Measurements from ENCODE around the gene TMEM44. TPM values are rescaled to one million over a fixed set of nuclear protein-coding genes. Genes with fewer than 3 reads are reported as not detected.

TMEM44 gene
- total and polyA plus RNA-seq, 4 donors: 13.8 to 33.5 (median 19.7) TPM

Small RNAs within 50 kb of the gene (small RNA-seq; reads per million reads assigned to genes)
- gene AC046143.2 (ENCODE audit: low replicate concordance): not detected

Other genes with a start within 250 kb of the TMEM44 start
- under 1 TPM; 0.33 to 0.69 TPM for gene GP5, start 234.2 kb downstream of the TMEM44 start, total RNA-seq
- under 1 TPM; 0.25 to 0.29 TPM for gene GP5, start 234.2 kb downstream of the TMEM44 start, polyA plus RNA-seq (ENCODE audit: insufficient read length in 2 of 2)
- gene ATP13A3, start 146.4 kb downstream of the TMEM44 start, total RNA-seq: 100 to 1,000 TPM; 139 to 149 TPM
- 10 to 100 TPM; 38.2 to 55.1 TPM for gene ATP13A3, start 146.4 kb downstream of the TMEM44 start, polyA plus RNA-seq (ENCODE audit: insufficient read length in 2 of 2)
- gene LSG1, start 38.8 kb upstream of the TMEM44 start, total RNA-seq: 10 to 100 TPM; 36.5 to 38.6 TPM
- gene LSG1, start 38.8 kb upstream of the TMEM44 start, polyA plus RNA-seq (ENCODE audit: insufficient read length in 2 of 2): 10 to 100 TPM; 33.2 to 35.7 TPM
- 10 to 100 TPM in 1 of 2 donors, 1 to 10 TPM in 1; 9.7 to 51.7 TPM for gene FAM43A, start 52.5 kb upstream of the TMEM44 start, total RNA-seq
- gene FAM43A, start 52.5 kb upstream of the TMEM44 start, polyA plus RNA-seq (ENCODE audit: insufficient read length in 2 of 2): 10 to 100 TPM; 15.5 to 25.6 TPM

All from spinal cord (tissue), 4 donors.